ENCODE measurements around the gene RNF121.
"Not testable (repeated sequence)": the region's sequence is repeated elsewhere in the genome, so short reads cannot be mapped to it uniquely, and the experiment has no call there.

The RNF121 gene

DNA sequence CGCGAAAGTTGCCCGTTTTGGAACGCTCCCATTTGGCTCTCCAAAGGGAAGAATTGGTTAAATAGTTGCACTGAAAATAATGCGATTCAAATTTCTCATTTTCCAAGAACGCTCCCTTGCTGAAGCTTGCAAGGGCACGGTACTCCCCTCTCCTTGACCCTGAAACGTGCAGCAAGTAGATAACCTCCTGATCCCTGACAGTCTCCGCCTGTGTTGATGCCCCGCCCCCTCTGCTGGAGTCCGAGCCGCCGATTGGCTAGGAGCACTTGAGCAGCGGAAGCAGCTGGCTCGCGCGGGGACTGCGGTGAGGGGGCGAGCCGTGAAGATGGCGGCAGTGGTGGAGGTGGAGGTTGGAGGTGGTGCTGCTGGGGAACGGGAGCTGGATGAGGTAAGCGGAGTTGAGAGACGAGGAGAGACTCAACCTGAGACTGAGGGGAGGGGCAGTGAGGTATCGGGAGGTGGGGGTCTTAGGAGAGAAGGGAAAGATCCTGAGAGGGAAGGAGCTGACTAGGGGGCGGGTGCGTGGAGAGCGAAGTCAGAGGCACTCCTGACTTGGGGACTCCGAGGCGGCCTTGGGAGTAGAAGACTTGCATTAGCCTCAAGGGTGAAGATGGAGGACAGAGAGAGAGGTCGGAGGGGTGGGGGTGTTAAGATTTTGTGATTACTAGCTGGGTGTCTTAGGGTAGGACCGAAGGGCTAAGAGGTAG, at the start of gene RNF121:
TSS of gene RNF121 (plus strand) at position 310 of the 707 bp plus-strand sequence. CDS start at position 326, 16 bp downstream.
- DNase-seq: peak; percentile 86

DNA sequence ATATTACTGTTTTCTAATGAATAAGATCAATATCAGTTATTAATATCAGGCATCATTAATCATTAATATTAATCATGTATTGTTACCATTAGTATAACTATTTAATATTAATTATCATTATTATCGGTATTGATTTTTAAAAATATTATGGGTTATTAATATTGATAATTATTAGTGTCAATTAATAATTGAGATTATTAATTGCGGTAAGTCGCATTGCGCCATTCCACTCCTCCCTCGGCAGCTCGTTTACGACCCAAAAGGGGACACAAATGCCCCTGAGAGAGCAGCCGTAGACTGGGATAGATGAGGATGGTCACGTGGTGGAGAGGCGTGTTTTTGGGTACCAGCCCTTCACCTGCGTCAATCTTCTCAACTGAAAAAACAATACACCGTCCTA, 43.0 kb upstream of the RNF121 start:
- DNase-seq: not testable (repeated sequence)

DNA sequence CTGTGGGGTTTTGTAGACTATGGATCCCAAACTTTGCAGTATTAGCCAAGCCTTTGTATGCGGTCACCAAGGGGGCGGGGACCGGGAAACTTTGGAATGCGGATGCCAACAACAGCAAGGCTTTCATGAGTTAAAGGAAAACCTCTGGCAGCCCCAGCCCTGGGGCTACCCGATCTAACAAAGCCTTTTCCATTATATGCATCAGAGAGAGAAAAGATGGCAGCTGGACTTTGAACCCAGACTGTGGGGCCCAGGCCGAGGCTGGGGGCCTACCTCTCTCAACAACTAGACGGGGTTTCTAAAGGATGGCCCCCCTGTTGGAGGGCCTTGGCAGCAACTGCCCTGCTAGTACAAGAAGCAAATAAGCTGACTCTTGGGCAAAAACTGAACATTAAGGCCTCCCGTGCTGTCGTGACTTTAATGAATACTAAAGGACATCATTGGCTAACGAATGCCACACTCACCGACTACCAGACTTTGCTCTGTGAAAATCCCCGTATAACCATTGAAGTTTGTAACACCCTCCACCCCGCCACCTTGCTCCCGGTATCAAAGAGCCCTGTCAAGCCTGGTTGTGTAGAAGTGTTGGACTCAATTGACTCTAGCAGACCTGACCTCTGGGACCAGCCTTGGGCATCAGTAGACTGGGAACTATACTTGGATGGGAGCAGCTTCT, 40.4 kb upstream of the RNF121 start:
- not testable (repeated sequence) for DNase-seq

DNA sequence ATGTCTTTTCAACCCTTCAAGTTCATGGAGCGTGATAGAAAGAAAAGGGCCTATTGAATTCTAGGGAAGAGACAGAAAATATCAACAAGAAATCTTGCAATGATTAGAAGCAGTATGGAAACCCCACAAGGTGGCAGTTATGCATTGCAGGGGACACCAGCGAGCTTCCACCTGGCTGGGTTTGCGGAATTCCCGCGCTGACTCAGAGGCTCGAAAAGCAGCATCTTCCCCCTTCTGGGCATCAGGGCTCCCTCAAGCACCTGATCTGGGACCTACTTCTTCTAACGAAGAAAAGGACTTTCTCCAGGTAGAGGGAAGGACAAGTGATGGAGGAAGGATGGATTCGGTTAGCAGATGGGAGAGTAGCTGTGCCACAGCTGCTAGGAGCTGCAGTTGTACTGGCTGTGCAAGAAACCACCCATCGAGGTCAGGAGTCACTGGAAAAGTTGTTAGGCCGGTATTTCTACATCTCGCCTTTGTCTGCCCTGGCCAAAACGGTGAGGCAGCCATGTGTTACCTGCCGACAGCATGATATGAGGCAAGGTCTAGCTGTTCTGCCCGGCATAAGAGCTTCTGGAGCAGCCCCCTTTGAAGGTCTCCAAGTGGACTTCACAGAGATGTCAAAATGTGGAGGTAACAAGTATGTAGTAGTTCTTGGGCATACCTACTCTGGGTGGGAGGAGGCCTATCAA, 39.5 kb upstream of the RNF121 start:
- DNase-seq: not testable (repeated sequence)

DNA sequence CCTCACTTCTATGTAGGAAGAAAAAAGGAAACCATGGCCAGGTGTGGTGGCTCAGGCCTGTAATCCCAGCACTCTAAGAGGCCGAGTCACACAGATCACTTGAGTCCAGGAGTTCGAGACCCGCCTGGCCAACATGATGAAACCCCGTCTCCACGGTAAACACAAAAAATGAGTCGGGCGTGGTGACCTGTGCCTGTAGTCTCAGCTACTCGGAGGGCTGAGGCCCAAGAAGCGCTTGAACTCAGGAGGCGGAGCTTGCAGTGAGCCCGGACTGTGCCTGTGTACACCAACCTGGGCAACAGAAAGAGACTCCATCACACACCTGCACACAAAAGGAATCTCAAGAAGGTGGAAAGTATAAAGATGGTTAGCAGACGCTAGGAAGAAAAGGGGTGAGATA, 32.9 kb upstream of the RNF121 start:
- no peak for DNase-seq

DNA sequence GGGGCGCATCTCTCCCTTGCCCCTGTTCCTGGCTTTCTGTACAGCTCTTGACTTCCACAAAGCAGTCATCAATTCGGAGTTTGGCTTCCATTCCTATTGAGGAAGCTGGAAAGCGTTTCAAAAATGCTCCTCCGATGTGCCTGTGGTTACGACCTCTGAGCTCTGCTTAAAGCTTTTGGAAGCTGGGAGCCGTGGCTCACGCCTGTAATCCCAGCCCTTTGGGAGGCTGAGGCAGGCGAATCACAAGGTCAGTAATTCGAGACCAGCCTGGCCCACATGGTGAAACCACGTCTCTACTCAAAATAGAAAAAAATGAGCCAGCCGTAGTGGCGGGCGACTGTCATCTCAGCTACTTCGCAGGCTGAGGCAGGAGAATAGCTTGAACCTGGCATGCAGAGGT, 27.7 kb upstream of the RNF121 start:
- not testable (repeated sequence) for DNase-seq

DNA sequence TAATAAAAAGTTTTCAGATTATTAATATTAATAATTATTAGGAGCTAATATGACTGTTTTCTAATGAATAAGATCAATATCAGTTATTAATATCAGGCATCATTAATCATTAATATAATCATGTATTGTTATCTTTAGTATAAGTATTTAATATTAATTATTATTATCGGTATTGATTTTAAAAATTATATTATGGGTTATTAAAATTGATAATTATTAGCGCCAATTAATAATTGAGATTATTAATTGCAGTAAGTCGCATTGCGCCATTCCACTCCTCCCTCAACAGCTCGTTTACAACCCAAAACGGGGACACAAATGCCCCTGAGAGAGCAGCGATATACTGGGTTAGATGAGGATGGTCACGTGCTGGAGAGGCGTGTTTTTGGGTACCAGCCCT, 20.6 kb upstream of the RNF121 start:
- DNase-seq: no peak

DNA sequence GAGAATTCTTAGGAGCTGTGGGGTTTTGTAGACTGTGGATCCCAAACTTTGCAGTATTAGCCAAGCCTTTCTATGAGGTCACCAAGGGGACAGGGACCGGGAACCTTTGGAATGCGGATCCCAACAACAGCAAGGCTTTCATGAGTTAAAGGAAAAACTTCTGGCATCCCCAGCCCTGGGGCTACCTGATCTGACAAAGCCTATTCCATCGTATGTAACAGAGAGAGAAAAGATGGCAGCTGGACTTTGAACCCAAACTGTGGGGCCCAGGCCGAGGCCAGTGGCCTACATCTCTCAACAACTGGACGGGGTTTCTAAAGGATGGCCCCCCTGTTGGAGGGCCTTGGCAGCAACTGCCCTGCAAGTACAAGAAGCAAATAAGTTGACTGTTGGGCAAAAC, 18.1 kb upstream of the RNF121 start:
- DNase-seq: not testable (repeated sequence)

DNA sequence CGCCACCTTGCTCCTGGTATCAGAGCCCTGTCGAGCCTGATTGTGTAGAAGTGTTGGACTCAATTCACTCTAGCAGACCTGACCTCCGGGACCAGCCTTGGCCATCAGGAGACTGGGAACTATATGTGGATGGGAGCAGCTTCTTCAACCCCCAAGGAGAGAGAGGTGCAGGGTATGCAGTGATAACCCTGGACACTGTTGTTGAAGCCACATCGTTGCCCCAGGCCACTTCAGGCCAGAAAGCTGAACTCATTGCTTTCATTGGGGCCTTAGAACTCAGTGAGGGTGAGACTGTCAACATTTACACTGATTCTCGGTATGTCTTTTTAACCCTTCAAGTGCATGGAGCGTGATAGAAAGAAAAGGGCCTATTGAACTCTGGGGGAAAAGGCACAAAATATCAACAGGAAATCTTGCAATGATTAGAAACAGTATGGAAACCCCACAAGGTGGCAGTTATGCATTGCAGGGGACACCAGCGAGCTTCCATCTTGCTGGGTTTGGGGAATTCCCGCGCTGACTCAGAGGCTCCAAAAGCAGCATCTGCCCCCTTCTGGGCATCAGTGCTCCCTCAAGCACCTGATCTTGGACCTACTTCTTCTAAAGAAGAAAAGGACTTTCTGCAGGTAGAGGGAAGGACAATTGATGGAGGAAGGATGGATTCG, 17.4 kb upstream of the RNF121 start:
- not testable (repeated sequence) for DNase-seq

DNA sequence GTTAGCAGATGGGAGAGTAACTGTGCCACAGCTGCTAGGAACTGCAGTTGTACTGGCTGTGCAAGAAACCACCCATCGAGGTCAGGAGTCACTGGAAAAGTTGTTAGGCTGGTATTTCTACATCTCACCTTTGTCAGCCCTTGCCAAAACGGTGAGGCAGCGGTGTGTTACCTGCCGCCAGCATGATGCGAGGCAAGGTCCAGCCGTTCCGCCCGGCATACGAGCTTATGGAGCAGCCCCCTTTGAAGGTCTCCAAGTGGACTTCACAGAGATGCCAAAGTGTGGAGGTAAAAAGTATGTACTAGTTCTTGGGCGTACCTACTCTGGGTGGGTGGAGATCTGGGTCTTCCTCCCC, 16.9 kb upstream of the RNF121 start:
- DNase-seq: not testable (repeated sequence)

DNA sequence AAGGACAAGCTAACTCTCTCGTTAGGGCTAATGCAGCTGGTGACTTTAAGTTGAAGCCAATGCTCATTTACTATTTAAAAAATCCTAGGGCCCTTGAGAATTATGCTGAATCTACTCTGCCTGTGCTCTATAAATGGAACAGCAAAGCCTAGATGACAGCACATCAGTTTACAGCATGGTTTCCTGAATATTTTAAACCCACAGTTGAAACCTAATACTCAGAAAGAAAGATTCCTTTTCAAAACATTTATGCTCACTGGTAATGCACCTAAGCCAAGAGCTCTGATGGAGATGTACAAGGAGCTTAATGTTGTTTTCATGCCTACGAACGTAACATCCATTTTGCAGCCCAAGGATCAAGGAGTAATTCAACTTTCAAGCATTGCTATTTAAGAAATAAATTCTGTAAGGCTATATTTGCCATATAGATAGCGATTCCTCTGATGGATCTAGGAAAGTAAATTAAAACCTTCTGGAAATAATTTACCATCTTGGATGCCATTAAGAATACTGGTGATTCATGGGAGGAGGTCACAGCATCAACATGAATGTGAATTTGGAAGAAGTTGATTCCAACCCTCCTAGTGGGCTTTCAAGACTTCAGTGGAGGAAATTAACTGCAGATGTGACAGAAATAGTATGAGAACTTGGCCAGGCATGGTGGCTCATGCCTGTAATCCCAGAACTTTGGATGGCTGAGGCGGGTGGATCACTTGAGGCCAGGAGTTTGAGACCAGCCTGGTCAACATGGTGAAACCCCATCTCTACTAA, 14.9 kb upstream of the RNF121 start:
- DNase-seq: no peak

DNA sequence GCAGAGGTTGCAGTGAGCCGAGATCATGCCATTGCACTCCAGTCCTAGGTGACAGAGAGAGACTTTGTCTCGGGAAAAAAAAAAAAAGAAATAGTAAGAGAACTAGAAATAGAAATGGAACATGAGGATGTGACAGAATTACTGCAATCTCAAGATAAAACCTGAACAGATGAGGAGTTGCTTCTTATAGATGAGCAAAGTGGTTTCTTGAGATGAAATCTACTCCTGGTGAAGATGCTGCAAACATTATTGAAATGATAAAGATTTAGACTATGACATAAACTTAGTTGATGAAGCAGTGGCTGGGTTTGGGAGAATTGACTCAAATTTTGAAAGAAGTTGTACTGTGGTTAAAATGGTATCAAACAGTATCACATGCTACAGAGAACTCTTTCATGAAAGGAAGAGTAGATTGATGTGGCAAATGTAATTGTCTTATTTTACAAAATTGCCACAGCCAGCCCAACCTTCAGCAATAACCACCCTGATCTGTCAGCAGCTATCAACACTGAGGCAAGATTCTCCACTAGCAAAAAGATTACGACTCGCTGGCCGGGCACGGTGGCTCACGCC, 14.1 kb upstream of the RNF121 start:
- no peak for DNase-seq

DNA sequence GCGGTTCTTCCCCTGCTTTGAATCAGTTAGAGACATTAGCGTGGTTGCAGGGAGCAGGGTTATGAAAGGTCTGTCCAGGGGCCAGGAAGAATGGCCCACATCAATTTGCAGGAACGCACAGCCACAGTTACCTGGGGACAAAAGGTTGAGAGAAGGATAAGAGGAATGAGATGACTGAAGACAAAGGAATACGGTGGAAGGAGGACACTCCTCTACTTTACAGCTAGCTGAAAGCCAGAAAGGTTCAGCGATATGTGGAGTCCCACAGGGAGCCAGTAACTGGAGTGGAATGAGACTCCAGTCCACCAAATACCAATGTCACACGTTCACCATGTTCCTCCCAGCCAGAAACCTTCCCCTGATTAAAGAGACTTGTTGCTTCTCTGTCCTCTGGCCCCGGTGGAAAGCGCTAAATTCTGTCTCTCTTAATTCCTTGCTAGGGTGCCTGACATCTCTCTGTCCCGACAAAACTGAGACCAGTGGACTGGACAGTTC, 11.2 kb upstream of the RNF121 start:
- no peak for DNase-seq

DNA sequence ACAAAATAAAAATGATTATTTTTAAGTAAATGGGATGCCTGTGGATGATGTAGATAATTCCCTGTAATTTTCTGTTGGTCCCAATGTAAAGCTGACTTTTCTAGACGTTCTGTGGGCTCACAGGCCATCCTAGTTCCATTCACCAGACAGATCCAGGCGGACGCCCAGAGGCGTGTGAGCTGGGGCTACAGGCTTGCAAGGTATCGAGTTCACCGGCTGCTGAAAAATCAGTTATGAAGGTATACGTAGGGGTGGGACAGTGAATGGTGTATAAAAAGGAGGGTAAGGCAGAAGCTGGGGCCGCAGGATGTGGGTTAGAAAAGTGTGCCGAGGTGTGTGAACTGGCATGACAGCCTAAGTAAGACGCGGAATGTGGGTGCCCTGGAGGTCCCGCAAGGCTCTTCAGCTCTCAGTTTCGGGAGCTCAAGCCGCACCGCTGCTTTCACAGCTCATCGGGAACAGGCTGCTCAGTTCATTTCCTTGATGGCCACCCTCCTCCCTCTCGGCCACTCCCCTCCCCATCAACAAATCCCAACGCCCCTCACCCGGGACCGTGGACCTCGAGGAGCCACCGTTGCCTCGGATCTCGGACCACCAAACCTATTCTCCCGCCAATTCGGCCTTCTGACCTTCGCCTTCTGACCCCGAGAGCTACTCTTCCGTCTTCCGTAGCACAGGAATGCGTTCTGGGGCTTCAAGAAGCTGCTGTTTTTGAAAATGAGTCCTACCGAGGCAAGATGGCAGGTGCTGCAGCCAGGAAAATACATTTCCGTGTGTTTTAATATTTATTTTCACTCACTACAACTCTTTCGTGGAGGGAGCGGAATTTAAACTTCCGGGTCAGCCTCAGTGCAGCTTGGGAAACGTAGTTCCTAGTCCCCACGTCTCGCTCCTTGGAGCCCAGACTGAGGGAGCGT, 768 bp upstream of the RNF121 start, which contains the start of gene XNDC1N:
TSS of gene XNDC1N (minus strand) at position 775 of the 917 bp plus-strand sequence. CDS start 5,241 bp downstream, outside the sequence.
- peak; percentile 82 for DNase-seq

DNA sequence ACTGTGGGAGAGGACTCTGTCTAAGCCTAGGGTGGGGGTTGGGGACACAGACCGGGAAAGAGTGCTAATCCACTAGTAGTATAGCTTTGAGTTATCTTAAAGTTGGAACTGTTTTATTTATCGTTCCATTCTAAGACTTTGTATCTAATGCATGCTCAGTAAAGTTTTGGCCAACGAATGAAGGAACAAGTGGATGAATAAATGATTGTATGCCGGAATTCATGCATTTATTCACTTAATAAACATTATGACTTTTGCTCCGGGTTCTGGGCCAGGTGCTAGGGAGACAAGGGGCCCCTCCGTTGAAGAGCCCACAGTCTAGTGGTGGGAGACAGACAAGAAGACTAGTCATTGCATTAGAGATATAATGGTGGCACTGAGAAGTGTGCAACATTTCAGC, 645 bp downstream of the RNF121 start:
- DNase-seq: no peak

DNA sequence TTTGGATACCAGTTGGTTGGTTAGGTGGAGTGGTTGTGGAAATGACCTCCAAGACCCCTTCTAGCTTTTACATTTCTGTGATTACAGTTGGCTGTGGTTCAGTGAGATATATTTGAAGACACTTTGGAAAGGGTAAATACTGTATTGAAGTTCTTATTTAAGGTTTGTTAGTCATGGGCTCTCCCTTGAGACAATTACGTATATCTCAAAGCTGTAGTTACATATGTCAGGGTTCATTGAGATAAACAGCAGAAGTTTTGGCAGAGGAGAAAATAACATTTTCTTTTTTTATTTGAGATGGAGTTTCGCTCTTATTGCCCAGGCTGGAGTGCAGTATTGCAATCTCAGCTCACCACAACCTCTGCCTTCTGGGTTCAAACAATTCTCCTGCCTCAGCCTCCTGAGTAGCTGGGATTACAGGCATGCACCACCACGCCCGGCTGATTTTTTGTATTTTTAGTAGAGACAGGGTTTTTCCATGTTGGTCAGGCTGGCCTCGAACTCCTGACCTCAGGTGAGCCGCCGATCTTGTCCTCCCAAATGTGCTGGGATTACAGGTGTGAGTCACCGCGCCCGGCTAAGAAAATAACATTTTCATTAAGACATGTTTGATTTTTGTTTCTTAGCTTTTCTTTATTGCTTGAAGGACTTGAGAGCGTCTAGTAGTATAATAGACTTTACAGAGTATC, 1.9 kb downstream of the RNF121 start:
- no peak for DNase-seq

DNA sequence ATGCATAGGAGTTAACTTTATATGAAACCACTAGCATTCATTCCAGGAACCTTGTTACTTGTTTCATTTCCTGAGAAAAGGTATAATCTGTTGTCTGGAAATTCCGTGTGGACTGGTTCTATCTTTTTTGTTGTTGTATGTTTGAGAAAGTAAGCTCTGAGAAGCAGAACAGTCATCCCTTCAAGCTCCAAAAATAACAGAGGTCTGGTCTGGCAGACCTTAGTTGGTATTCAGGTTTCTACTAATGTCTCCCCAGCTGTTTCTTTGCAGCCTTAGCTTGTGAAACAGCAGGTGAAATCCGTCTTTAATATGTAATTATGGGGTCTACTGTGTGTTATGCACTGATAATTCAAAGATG, 2.4 kb downstream of the RNF121 start:
- no peak for DNase-seq

DNA sequence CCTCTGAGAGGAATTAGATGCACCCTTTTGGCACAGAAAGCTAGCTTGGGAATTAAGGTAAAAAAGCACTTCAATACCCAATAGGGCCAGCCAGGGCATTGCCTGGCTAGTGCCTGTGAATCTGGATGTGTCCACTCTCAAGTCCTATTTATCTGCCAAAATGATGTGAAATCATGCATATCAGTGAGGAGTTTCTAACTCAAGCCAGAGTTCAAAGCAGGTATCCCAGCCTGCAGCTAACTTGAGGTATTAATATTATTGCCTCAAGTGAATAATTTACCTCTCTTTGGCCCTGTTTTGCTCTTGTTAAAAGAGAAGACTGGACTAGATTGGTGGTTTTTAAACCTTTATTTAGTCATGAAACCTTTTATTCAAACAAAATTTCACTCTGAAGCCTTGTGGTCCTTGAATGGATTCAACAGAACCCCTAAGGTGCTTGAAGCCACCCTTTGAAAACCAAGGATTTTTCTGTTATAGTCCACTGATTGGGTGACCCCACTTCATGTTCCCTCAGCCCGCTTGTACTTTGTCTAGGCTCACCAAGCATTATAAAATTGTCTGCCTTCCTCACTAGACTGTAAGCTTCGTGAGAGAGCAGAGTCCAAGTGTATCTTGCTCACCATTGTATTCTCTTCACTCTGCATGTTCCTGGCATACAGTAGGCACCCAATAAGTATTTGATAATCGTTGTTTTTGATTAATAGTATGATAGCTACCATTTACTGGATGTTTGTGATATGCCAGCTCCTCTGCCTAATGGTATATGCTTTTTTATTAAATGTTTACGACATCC, 4.5 kb downstream of the RNF121 start:
- no peak for DNase-seq

DNA sequence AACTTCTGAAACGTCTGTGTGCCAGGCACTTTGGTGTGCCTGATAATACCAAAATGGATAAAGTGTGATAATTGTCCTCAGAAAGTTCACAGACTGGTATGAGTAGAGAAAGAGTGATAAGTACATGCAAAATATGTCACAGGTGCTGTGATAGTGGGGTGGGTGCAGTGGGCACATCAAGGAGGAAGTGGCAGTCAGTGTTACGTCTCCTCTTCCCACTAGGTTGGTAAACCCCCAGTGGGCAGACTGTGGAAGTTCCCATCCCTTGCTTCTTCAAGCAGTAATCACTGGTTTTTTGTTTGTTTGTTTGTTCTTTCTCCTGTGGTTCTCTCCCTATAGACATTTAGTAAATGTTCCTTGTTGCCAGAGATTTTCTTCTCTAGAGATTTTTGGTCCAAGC, 5.4 kb downstream of the RNF121 start:
- DNase-seq: no peak
